ENCODE results near the gene CALD1.

Gene CALD1

GRCh38 chr7:134778941-134779740 is at the start of gene CALD1:
Gene CALD1, plus strand, starts transcription at chr7:134779634. Its CDS starts 88,100 bp downstream, at chr7:134867734.
- peak within 1 kb of the TSS; percentile 83 for H3K27ac ChIP-seq
- peak; percentile 90 for DNase-seq (ENCODE audit: low read depth, low spot score)

GRCh38 chr7:134729895-134730294 is 49.5 kb upstream of the CALD1 start:
- H3K27ac ChIP-seq, result no peak overlapping the region
- no peak for DNase-seq (ENCODE audit: low read depth, low spot score)

- no peak for DNase-seq (ENCODE audit: low read depth, low spot score)
- H3K27ac ChIP-seq, result no peak overlapping the region
These were observed 49.0 kb upstream of the CALD1 start for GRCh38 chr7:134730411-134730829.

- H3K27ac ChIP-seq, result no peak overlapping the region
- no peak for DNase-seq (ENCODE audit: low read depth, low spot score)
These were observed 47.8 kb upstream of the CALD1 start for GRCh38 chr7:134731616-134732015.

GRCh38 chr7:134732728-134733127 is 46.7 kb upstream of the CALD1 start:
- H3K27ac ChIP-seq, result no peak overlapping the region
- no peak for DNase-seq (ENCODE audit: low read depth, low spot score)

- no peak overlapping the region for H3K27ac ChIP-seq
- no peak for DNase-seq (ENCODE audit: low read depth, low spot score)
These were observed 43.1 kb upstream of the CALD1 start for GRCh38 chr7:134736381-134736780.

- H3K27ac ChIP-seq, result no peak overlapping the region
- no peak for DNase-seq (ENCODE audit: low read depth, low spot score)
These were observed 41.7 kb upstream of the CALD1 start for GRCh38 chr7:134737566-134738345.

GRCh38 chr7:134739362-134739761 is 40.1 kb upstream of the CALD1 start:
- H3K27ac ChIP-seq, result no peak overlapping the region
- DNase-seq (ENCODE audit: low read depth, low spot score), result no peak

- H3K27ac ChIP-seq, result no peak overlapping the region
- no peak for DNase-seq (ENCODE audit: low read depth, low spot score)
These were observed 39.1 kb upstream of the CALD1 start for GRCh38 chr7:134740376-134740775.

- peak overlapping the region; percentile 23 for H3K27ac ChIP-seq
- no peak for DNase-seq (ENCODE audit: low read depth, low spot score)
These were observed 37.4 kb upstream of the CALD1 start for GRCh38 chr7:134741907-134742635.

GRCh38 chr7:134742688-134743350 is 36.6 kb upstream of the CALD1 start:
- H3K27ac ChIP-seq, result peak overlapping the region; percentile 23

GRCh38 chr7:134744569-134744968 is 34.9 kb upstream of the CALD1 start:
- DNase-seq (ENCODE audit: low read depth, low spot score), result no peak
- no peak overlapping the region for H3K27ac ChIP-seq

More at GRCh38 chr7:134742688-134743350, 36.6 kb upstream of the CALD1 start:
- no peak for DNase-seq (ENCODE audit: low read depth, low spot score)

- no peak overlapping the region for H3K27ac ChIP-seq
- no peak for DNase-seq (ENCODE audit: low read depth, low spot score)
These were observed 32.1 kb upstream of the CALD1 start for GRCh38 chr7:134747326-134747725.

- H3K27ac ChIP-seq, result no peak overlapping the region
- DNase-seq (ENCODE audit: low read depth, low spot score), result no peak
These were observed 29.1 kb upstream of the CALD1 start for GRCh38 chr7:134750083-134751062.

GRCh38 chr7:134752006-134752760 is 27.3 kb upstream of the CALD1 start:
- peak overlapping the region; percentile 9 for H3K27ac ChIP-seq
- peak; percentile 34 for DNase-seq (ENCODE audit: low read depth, low spot score)

- no peak overlapping the region for H3K27ac ChIP-seq
- DNase-seq (ENCODE audit: low read depth, low spot score), result no peak
These were observed 23.9 kb upstream of the CALD1 start for GRCh38 chr7:134755422-134756022.

- no peak overlapping the region for H3K27ac ChIP-seq
- DNase-seq (ENCODE audit: low read depth, low spot score), result no peak
These were observed 21.5 kb upstream of the CALD1 start for GRCh38 chr7:134757938-134758337.

GRCh38 chr7:134758981-134759380 is 20.5 kb upstream of the CALD1 start:
- no peak for DNase-seq (ENCODE audit: low read depth, low spot score)
- no peak overlapping the region for H3K27ac ChIP-seq

Measured in epithelial cell of prostate (primary cell).